GM18858 (cell line): ENCODE measurements around the gene APOA4.
A peak's percentile ranks its signal among the peaks of the same experiment; 100 is the strongest.
"Not testable (repeated sequence)": the region's sequence is repeated elsewhere in the genome, so short reads cannot be mapped to it uniquely, and the experiment has no call there.

ENCODE experiments used
- ATAC-seq: cut with Tn5 transposase; IDR thresholded peaks from one replicate; pipeline ENCODE4 v1.9.1; 2021; ENCODE audit not compliant: unreplicated experiment

The APOA4 gene

DNA sequence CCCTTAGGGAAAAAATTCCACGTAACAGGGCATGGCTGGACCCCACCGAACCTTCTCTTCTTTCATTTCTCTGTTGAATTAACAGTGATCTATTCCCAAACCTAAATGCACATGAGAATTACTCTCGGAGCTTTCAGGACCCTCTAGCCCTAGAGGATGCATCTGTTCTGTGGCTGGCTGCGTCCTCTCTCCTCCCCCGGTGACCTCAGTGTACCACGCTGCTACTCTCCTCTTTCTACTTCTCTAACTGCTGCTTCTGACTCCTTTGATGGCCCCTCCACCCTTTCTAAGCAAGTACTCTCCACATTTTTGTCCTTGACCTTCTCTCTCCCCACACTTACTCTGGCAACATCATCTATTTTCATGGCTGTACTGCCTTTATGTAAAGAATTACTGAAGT is 26.4 kb upstream of the APOA4 start:
- no peak for ATAC-seq

- no peak for ATAC-seq
These were observed 26.0 kb upstream of the APOA4 start for GRCh38 chr11:116849060-116849459.

DNA sequence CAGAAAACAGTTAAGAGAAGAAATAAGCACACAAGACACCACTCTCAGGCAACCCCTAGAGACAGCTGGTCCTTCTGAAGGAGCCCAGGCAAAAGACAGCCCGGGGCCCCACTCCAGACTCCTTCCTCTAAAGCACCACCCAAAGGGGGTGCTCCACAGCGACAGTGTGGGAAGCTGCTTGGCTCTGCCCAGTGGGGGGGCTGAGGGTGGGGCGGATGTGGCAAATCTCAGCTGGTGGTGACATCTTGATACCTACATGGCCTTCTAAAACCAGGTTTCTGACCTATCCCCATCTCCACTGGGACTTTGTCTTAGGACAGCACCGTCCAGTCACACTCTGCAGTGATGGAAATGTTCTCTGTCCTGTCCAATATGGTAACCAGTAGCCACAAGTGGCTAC is 24.5 kb upstream of the APOA4 start:
- no peak for ATAC-seq

GRCh38 chr11:116844722-116845121 is 21.6 kb upstream of the APOA4 start:
- ATAC-seq = no peak

DNA sequence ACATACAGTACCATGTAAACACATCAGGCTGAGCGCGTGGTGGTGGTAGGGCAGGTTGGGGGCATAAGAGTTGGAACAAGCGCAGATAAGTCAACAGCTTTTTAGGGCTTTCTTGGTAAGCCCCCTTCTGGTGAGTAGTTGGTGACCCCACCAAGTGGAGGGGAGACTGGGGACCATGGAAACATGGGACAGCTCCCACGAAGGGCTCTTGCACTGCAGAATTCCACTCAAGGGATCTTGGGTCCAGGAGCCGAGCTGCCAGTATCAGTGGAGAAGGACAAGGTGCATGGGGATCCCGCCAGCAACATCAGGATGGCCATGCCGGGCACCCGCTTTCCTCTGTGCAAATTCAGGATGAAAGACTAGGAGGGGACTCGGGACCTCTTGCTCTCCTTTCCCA is 20.6 kb upstream of the APOA4 start:
- no peak for ATAC-seq

- no peak for ATAC-seq
These were observed 19.8 kb upstream of the APOA4 start for GRCh38 chr11:116842909-116843308.

DNA sequence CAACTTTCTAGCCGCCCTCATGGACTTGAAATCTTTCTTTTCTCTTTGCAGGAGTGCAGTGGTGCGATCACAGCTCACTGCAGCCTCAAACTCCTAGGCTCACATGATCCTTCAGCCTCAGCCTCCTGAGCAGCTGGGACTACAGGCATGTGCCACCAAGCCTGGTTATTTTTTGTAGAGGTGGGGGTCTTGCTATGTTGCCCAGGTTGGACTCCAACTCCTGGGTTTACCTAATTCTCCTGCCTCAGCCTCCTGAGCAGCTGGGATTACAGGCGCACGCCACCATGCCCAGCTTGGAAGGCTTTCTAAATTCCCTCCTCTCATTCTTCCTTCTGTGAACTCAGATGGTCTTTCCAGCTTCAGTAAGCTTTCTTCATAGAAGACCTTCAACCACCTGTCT is 19.0 kb upstream of the APOA4 start:
- ATAC-seq = no peak

GRCh38 chr11:116840746-116841296 is 17.7 kb upstream of the APOA4 start:
- ATAC-seq = no peak

DNA sequence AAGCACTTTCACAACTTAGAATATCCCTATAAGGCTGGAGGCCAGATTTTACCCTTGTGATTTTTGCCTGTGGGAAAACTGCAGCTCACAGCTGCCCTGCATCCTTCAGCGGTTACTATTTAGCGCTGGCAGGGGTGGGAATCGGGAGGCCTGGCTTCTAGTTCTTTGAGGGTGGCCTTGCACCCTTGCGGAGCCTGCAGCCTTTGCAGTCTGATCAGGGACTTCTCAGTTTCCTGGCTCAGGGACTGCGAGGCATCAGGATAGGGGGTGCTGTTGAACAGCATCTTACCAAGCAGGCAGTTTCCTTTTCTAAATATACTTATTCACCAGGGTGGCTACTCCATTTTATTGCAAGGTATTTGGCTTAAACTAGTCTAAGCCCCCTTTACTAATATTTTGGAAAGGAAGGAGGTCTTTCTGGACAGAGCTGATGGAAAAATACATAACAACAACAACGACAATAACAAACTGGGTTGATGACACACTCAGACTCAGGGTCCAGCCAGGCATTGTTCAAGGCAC is 17.2 kb upstream of the APOA4 start:
- ATAC-seq = no peak

- ATAC-seq = no peak
These were observed 15.4 kb upstream of the APOA4 start for GRCh38 chr11:116838321-116839084.

DNA sequence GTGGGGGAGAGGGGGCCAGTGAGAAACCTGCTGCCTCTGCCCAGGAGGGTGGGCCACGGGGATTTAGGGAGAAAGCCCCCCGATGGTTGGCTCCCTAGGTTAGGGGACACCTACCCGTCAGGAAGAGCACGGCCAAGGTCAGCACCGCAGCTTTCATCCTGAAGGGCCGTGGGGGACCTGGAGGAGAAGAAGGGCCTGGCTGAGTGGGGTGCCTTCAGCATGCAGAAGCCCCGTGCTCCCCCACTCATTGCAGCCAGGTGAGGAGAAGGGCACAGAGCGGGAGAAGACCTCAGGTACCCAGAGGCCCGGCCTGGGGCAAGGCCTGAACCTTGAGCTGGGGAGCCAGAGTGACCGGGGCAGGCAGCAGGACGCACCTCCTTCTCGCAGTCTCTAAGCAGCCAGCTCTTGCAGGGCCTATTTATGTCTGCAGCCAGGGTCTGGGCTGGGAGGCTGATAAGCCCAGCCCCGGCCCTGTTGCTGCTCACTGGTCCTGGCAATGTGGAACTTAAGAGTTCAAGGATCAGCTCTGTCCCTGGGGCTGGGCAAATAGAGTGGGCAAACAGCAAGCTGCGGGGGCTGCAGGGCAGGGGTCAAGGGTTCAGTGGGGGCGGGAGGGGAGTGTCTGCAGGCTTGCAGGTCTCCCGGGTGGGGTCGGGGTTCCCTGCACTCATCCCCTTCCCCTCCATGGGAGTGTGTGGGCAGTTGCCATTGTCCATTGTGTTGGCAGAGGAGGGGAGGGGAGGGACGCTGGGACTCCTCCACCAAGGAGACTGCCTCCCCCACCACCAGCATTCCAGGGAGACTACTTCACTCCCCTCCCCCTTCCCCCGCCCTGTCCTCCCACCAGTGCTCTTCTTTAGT is 14.4 kb upstream of the APOA4 start, which contains the start of gene APOA1:
Gene APOA1 (minus strand): TSS at position 392 of the 861 bp plus-strand sequence. CDS start 235 bp downstream, at position 157.
- ATAC-seq = no peak

DNA sequence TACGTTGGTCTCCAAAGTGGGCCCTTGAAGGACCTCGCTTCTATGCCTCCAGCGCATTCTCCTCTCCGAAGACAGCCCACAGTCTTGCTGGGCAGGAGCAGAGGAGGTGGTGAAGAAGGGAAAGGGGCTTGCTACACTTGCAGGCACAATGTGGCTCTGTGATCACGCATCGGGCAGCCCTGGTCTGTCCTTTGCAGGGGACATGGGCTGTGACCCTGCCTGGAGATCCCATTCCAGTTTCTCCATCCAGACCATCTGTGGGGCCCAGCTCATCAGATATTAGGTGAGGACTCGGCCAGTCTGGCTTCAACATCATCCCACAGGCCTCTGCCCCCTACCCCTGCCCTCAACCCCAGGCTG is 13.5 kb upstream of the APOA4 start:
- no peak for ATAC-seq

DNA sequence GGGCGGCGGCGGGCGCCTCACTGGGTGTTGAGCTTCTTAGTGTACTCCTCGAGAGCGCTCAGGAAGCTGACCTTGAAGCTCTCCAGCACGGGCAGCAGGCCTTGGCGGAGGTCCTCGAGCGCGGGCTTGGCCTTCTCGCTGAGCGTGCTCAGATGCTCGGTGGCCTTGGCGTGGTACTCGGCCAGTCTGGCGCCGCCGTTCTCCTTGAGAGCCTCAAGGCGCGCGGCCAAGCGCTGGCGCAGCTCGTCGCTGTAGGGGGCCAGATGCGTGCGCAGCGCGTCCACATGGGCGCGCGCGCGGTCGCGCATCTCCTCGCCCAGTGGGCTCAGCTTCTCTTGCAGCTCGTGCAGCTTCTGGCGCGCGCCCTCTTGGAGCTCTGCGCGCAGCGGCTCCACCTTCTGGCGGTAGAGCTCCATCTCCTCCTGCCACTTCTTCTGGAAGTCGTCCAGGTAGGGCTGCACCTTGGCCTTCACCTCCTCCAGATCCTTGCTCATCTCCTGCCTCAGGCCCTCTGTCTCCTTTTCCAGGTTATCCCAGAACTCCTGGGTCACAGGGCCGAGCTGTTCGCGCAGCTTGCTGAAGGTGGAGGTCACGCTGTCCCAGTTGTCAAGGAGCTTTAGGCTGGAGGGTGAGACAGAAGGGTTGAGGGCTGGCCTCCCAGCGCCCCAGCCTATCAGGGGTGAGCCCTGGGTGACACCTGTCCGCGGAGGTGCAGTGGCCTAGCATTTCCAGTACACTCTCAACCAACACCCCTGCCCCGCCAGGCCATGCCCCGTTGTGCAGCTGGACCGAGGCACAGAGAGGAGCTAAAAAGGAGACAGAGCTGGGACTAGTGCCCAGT is 12.9 kb upstream of the APOA4 start:
- ATAC-seq = peak; percentile 61

DNA sequence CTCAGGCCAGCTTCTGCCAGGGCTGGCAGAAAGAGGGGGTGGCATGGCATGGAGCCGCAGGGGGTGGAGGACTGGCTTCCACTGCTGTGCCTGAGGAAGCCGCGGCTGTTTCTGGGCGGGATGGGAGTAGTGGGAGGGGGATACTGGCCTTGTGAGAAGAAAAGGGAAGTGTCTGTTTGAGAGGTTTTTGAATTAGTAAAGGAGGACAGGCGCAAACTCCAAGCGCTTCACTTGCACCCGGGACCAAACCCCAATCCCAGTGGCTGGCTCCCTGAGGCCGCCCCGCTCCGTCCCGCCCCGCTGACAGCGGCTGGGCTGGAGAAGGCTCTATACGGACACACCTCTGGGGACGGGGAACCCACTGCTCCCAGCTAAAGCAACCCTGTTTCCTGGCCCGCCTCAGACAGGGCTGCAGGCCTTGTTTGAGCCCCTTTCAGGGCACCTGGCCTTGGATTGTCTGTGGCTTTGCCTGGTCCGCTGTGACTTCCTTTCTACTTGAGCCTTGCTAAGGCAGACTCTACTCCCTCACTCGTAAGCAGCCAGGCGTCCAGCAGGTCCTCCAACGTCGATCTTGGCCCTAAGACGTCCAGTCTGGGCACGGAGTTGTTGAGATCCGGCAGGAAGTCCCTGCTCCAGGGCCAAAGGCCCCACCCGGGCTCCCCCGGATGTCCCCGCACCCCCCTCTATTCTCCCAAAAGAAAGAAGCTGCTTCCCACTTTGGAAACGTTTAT is 12.1 kb upstream of the APOA4 start:
- no peak for ATAC-seq

DNA sequence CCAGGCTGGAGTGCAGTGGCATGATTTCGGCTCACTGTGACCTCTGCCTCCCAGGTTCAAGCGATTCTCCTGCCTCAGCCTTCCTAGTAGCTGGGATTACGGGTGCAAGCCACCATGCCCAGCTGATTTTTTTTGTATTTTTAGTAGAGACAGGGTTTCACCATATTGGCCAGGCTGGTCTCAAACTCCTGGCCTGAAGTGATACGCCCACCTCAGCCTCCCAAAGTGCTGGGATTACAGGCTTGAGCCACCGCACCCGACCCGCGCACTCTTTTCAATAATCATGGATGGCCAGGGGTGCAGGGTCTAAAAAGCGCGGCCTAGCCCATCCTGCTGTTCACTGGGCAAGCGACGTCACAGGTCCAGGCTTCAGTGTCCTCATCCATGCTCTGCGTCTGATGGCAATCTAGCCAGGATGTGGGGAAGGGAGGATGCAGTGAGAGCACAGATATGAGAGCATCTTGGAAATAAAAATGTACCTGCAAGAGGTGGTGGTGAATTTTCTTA is 11.5 kb upstream of the APOA4 start:
- not testable (repeated sequence) for ATAC-seq

- no peak for ATAC-seq
These were observed 10.9 kb upstream of the APOA4 start for GRCh38 chr11:116833816-116834534.

DNA sequence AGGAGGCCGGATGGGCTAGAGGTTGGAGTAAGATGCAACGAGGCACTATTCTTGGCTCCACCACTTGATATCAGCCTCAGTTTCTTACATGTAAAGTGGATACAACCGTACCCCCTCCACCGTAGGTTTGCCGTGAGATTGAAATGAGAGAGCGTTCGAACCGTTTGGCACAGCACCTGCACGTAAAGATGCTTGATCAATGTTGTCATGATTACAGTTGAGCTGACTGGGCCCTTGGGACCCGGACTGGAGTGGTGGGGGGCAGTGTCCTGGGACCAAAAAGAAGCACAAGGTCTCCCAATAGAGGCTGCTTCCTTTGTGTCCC is 10.3 kb upstream of the APOA4 start:
- ATAC-seq = no peak

GRCh38 chr11:116832350-116833290 is 9.5 kb upstream of the APOA4 start:
- no peak for ATAC-seq
